Measurements from ENCODE around the gene CFDP1. TPM values are rescaled to one million over a fixed set of nuclear protein-coding genes. Genes with fewer than 3 reads are reported as not detected.

Gene CFDP1
- total and polyA plus RNA-seq, 2 of the 13 experiments (the other 11 are each of a cell fraction or from before 2014, with no cell fraction given) = 78.6 to 153 TPM

DNA sequence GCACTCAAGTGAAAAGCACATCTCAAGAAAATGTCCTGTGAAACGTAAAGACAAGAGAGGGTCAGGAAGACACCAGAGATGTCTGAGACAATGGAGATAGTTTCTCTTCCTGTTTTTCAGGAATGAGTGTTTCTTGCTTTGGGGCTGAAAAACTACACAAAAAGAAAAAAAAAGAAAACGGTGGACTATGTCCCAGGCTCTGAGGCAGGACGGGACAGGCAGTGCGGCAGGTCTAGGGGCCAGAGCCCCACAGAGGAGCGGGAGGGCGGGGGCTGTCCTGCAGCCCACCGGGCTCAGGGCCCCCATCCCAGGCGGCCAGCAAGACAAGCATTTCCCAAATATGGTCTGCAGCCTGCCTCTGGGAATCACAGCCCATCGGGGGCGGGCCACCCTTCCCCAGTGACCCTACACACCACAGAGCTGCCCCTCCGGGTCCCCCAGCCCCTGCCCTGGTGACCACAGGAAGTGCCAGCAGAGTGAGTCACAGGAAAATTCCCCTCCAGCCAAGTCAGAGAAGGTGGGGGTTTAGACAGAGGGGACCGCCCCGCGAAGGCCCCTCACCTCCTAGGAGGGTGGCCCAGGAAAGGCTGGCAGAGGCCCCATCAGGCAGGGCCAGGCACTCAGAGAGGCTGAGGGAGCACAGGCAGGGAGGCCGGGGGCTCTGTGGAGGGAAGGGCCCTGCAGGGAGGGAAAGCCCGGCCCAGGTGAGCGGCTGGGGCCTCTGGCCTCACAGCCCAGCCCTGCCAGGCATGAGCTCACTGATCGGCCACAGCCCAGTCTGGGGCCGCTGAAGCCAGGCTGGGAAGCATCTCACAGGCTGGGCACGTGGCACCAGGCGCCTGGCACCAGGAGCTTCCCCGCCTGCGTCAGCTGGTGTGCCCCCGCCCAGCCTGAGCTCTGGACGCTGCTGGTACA lies 188.2 kb downstream of the CFDP1 start (continued):
- peak; percentile 29; the same call in 1 of the 2 replicates for TF ChIP-seq MIXL1 (CRISPR knock-in tag; IDR thresholded peaks at IDR 0.05)
- 0 out of 2 replicates have a peak, but pooled peaks have one; percentile 18 for TF ChIP-seq SMC3 (IDR thresholded peaks at IDR 0.05; ENCODE audit: low read length)
- no peak for TF ChIP-seq ZNF75D (CRISPR knock-in tag; IDR thresholded peaks at IDR 0.05; ENCODE audit: borderline replicate concordance)
- TF ChIP-seq, protein P1, sequence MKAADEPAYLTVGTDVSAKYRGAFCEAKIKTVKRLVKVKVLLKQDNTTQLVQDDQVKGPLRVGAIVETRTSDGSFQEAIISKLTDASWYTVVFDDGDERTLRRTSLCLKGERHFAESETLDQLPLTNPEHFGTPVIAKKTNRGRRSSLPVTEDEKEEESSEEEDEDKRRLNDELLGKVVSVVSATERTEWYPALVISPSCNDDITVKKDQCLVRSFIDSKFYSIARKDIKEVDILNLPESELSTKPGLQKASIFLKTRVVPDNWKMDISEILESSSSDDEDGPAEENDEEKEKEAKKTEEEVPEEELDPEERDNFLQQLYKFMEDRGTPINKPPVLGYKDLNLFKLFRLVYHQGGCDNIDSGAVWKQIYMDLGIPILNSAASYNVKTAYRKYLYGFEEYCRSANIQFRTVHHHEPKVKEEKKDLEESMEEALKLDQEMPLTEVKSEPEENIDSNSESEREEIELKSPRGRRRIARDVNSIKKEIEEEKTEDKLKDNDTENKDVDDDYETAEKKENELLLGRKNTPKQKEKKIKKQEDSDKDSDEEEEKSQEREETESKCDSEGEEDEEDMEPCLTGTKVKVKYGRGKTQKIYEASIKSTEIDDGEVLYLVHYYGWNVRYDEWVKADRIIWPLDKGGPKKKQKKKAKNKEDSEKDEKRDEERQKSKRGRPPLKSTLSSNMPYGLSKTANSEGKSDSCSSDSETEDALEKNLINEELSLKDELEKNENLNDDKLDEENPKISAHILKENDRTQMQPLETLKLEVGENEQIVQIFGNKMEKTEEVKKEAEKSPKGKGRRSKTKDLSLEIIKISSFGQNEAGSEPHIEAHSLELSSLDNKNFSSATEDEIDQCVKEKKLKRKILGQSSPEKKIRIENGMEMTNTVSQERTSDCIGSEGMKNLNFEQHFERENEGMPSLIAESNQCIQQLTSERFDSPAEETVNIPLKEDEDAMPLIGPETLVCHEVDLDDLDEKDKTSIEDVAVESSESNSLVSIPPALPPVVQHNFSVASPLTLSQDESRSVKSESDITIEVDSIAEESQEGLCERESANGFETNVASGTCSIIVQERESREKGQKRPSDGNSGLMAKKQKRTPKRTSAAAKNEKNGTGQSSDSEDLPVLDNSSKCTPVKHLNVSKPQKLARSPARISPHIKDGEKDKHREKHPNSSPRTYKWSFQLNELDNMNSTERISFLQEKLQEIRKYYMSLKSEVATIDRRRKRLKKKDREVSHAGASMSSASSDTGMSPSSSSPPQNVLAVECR (CRISPR knock-in tag; IDR thresholded peaks at IDR 0.05; ENCODE audit: borderline replicate concordance) = peak; percentile 92
- TF ChIP-seq SATB2 (CRISPR knock-in tag; IDR thresholded peaks at IDR 0.05) = no peak
- TF ChIP-seq, protein P2, sequence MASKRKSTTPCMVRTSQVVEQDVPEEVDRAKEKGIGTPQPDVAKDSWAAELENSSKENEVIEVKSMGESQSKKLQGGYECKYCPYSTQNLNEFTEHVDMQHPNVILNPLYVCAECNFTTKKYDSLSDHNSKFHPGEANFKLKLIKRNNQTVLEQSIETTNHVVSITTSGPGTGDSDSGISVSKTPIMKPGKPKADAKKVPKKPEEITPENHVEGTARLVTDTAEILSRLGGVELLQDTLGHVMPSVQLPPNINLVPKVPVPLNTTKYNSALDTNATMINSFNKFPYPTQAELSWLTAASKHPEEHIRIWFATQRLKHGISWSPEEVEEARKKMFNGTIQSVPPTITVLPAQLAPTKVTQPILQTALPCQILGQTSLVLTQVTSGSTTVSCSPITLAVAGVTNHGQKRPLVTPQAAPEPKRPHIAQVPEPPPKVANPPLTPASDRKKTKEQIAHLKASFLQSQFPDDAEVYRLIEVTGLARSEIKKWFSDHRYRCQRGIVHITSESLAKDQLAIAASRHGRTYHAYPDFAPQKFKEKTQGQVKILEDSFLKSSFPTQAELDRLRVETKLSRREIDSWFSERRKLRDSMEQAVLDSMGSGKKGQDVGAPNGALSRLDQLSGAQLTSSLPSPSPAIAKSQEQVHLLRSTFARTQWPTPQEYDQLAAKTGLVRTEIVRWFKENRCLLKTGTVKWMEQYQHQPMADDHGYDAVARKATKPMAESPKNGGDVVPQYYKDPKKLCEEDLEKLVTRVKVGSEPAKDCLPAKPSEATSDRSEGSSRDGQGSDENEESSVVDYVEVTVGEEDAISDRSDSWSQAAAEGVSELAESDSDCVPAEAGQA (IDR thresholded peaks at IDR 0.05; ENCODE audit: low read depth) = 0 out of 2 replicates have a peak, but pooled peaks have one; percentile 65
- TF ChIP-seq, protein P2 (CRISPR knock-in tag; IDR thresholded peaks at IDR 0.05; ENCODE audit: borderline replicate concordance) = peak; percentile 94; the same call in 1 of the 2 replicates
- TF ChIP-seq, protein P3, sequence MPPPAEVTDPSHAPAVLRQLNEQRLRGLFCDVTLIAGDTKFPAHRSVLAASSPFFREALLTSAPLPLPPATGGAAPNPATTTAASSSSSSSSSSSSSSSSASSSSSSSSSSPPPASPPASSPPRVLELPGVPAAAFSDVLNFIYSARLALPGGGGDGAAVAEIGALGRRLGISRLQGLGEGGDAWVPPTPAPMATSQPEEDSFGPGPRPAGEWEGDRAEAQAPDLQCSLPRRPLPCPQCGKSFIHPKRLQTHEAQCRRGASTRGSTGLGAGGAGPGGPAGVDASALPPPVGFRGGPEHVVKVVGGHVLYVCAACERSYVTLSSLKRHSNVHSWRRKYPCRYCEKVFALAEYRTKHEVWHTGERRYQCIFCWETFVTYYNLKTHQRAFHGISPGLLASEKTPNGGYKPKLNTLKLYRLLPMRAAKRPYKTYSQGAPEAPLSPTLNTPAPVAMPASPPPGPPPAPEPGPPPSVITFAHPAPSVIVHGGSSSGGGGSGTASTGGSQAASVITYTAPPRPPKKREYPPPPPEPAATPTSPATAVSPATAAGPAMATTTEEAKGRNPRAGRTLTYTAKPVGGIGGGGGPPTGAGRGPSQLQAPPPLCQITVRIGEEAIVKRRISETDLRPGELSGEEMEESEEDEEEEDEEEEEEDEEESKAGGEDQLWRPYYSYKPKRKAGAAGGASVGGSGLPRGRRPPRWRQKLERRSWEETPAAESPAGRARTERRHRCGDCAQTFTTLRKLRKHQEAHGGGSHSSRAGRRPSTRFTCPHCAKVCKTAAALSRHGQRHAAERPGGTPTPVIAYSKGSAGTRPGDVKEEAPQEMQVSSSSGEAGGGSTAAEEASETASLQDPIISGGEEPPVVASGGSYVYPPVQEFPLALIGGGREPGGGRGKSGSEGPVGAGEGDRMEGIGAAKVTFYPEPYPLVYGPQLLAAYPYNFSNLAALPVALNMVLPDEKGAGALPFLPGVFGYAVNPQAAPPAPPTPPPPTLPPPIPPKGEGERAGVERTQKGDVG (CRISPR knock-in tag; IDR thresholded peaks at IDR 0.05; ENCODE audit: borderline replicate concordance) = peak; percentile 95; the same call in 1 of the 2 replicates
- peak; percentile 86; the same call in 1 of the 2 replicates for TF ChIP-seq PCBP1 (IDR thresholded peaks at IDR 0.05; ENCODE audit: borderline replicate concordance, low read depth, low read length)
- TF ChIP-seq KDM4B (CRISPR knock-in tag; IDR thresholded peaks at IDR 0.05) = no peak; the same call in 1 of the 2 replicates
- peak; percentile 96 for TF ChIP-seq TBX2 (CRISPR knock-in tag; IDR thresholded peaks at IDR 0.05; ENCODE audit: borderline replicate concordance)
- peak; percentile 78 for TF ChIP-seq CBX1 (IDR thresholded peaks at IDR 0.05; ENCODE audit: low read depth)
- TF ChIP-seq ZNF577 (CRISPR knock-in tag; IDR thresholded peaks at IDR 0.05; ENCODE audit: borderline replicate concordance, low read depth) = no peak

Measured in HepG2 (cell line).